ENCODE measurements around the gene RARRES2. TPM values are rescaled to one million over a fixed set of nuclear protein-coding genes. Genes with fewer than 3 reads are reported as not detected.
"Not testable (repeated sequence)": the region's sequence is repeated elsewhere in the genome, so short reads cannot be mapped to it uniquely, and the experiment has no call there.

Gene RARRES2
- total and polyA plus RNA-seq, 5 donors: 111 to 195 (median 176) TPM

GRCh38 chr7:150312649-150313366 lies 28.6 kb downstream of the RARRES2 start:
- ATAC-seq; H3K4me3 ChIP-seq (ENCODE audit: low read length); DNase-seq; H3K9me3 ChIP-seq (ENCODE audit: control insufficient read depth, low read length); H3K4me1 ChIP-seq (ENCODE audit: control insufficient read depth, insufficient read depth, low read length); H3K27ac ChIP-seq (ENCODE audit: low read length); intact Hi-C loops (cut with DNase I); H3K27me3 ChIP-seq (ENCODE audit: control insufficient read depth, insufficient read depth): not testable (repeated sequence)
- 87% methylated on average over 7 of the region's 7 CpGs for WGBS

- ATAC-seq (no peak), DNase-seq (no peak)
- Histone ChIP-seq H3K27ac (ENCODE audit: low read length) (no peak overlapping the region), H3K27me3 (ENCODE audit: control insufficient read depth, insufficient read depth) (no peaks in the 10 kb centered on the region), H3K4me3 (ENCODE audit: low read length) (no peak overlapping the region), H3K4me1 (ENCODE audit: control insufficient read depth, insufficient read depth, low read length) (no peaks in the 10 kb centered on the region), H3K9me3 (ENCODE audit: control insufficient read depth, low read length) (no peaks in the 10 kb centered on the region)
- WGBS: 74% methylated on average over 5 of the region's 5 CpGs
- intact Hi-C loops (cut with DNase I): no loop called here
Observed at GRCh38 chr7:150311711-150312110, 29.7 kb downstream of the RARRES2 start.

GRCh38 chr7:150311146-150311545 lies 30.3 kb downstream of the RARRES2 start:
- intact Hi-C loops (cut with DNase I): no loop called here
- Histone ChIP-seq H3K27ac (ENCODE audit: low read length) (no peak overlapping the region), H3K9me3 (ENCODE audit: control insufficient read depth, low read length) (no peaks in the 10 kb centered on the region), H3K4me1 (ENCODE audit: control insufficient read depth, insufficient read depth, low read length) (no peaks in the 10 kb centered on the region), H3K27me3 (ENCODE audit: control insufficient read depth, insufficient read depth) (no peaks in the 10 kb centered on the region), H3K4me3 (ENCODE audit: low read length) (no peak overlapping the region)
- WGBS: 88% methylated on average over 4 of the region's 4 CpGs
- DNase-seq: no peak
- ATAC-seq: no peak

- no peak overlapping the region for H3K27ac ChIP-seq (ENCODE audit: low read length)
- H3K4me3 ChIP-seq (ENCODE audit: low read length): no peak overlapping the region
- ATAC-seq (no peak), DNase-seq (no peak)
- H3K9me3 ChIP-seq (ENCODE audit: control insufficient read depth, low read length): no peaks in the 10 kb centered on the region
- intact Hi-C loops (cut with DNase I): no loop called here
- H3K27me3 ChIP-seq (ENCODE audit: control insufficient read depth, insufficient read depth): no peaks in the 10 kb centered on the region
- no peaks in the 10 kb centered on the region for H3K4me1 ChIP-seq (ENCODE audit: control insufficient read depth, insufficient read depth, low read length)
Observed at GRCh38 chr7:150308575-150308974, 32.9 kb downstream of the RARRES2 start.

- Histone ChIP-seq H3K9me3 (ENCODE audit: control insufficient read depth, low read length) (no peaks in the 10 kb centered on the region), H3K4me1 (ENCODE audit: control insufficient read depth, insufficient read depth, low read length) (no peaks in the 10 kb centered on the region), H3K4me3 (ENCODE audit: low read length) (no peak overlapping the region), H3K27ac (ENCODE audit: low read length) (no peak overlapping the region), H3K27me3 (ENCODE audit: control insufficient read depth, insufficient read depth) (no peaks in the 10 kb centered on the region)
- intact Hi-C loops (cut with DNase I): no loop called here
- DNase-seq: no peak
- no peak for ATAC-seq
- WGBS: 75% methylated on average over 9 of the region's 9 CpGs
Observed at GRCh38 chr7:150307904-150308303, 33.5 kb downstream of the RARRES2 start.

- WGBS: 75% methylated on average over 3 of the region's 3 CpGs
- no peak overlapping the region for H3K4me3 ChIP-seq (ENCODE audit: low read length)
- DNase-seq (no peak), ATAC-seq (no peak)
- intact Hi-C loops (cut with DNase I): no loop called here
- H3K4me1 ChIP-seq (ENCODE audit: control insufficient read depth, insufficient read depth, low read length): no peaks in the 10 kb centered on the region
- no peaks in the 10 kb centered on the region for H3K9me3 ChIP-seq (ENCODE audit: control insufficient read depth, low read length)
- H3K27ac ChIP-seq (ENCODE audit: low read length): no peak overlapping the region
- H3K27me3 ChIP-seq (ENCODE audit: control insufficient read depth, insufficient read depth): no peaks in the 10 kb centered on the region
Observed at GRCh38 chr7:150307129-150307528, 34.3 kb downstream of the RARRES2 start.

- DNase-seq; intact Hi-C loops (cut with DNase I): not testable (repeated sequence)
- 78% methylated on average over 5 of the region's 5 CpGs for WGBS
Observed at GRCh38 chr7:150306377-150306776, 35.1 kb downstream of the RARRES2 start.

GRCh38 chr7:150305903-150306284 lies 35.5 kb downstream of the RARRES2 start:
- H3K27me3 ChIP-seq (ENCODE audit: control insufficient read depth, insufficient read depth); ATAC-seq; H3K4me3 ChIP-seq (ENCODE audit: low read length); H3K4me1 ChIP-seq (ENCODE audit: control insufficient read depth, insufficient read depth, low read length); DNase-seq; intact Hi-C loops (cut with DNase I); H3K27ac ChIP-seq (ENCODE audit: low read length); H3K9me3 ChIP-seq (ENCODE audit: control insufficient read depth, low read length): not testable (repeated sequence)
- WGBS: 74% methylated on average over 2 of the region's 2 CpGs

More at GRCh38 chr7:150306377-150306776, 35.1 kb downstream of the RARRES2 start:
- H3K9me3 ChIP-seq (ENCODE audit: control insufficient read depth, low read length); H3K27ac ChIP-seq (ENCODE audit: low read length); ATAC-seq; H3K27me3 ChIP-seq (ENCODE audit: control insufficient read depth, insufficient read depth); H3K4me1 ChIP-seq (ENCODE audit: control insufficient read depth, insufficient read depth, low read length); H3K4me3 ChIP-seq (ENCODE audit: low read length): not testable (repeated sequence)

GRCh38 chr7:150305259-150305902 lies 36.0 kb downstream of the RARRES2 start:
- DNase-seq; ATAC-seq; H3K4me1 ChIP-seq (ENCODE audit: control insufficient read depth, insufficient read depth, low read length); H3K4me3 ChIP-seq (ENCODE audit: low read length); H3K9me3 ChIP-seq (ENCODE audit: control insufficient read depth, low read length); H3K27ac ChIP-seq (ENCODE audit: low read length); intact Hi-C loops (cut with DNase I); H3K27me3 ChIP-seq (ENCODE audit: control insufficient read depth, insufficient read depth): not testable (repeated sequence)
- 87% methylated on average over 11 of the region's 11 CpGs for WGBS

- DNase-seq; H3K27ac ChIP-seq (ENCODE audit: low read length); H3K27me3 ChIP-seq (ENCODE audit: control insufficient read depth, insufficient read depth); intact Hi-C loops (cut with DNase I); H3K4me3 ChIP-seq (ENCODE audit: low read length); H3K4me1 ChIP-seq (ENCODE audit: control insufficient read depth, insufficient read depth, low read length); H3K9me3 ChIP-seq (ENCODE audit: control insufficient read depth, low read length): not testable (repeated sequence)
- peak; percentile 59 to 71 for ATAC-seq
- WGBS: 73% methylated on average over 8 of the region's 8 CpGs
Observed at GRCh38 chr7:150304499-150305258, 36.8 kb downstream of the RARRES2 start.

GRCh38 chr7:150302908-150303310 lies 38.5 kb downstream of the RARRES2 start:
- 51% methylated on average over 1 of the region's 1 CpG for WGBS
- H3K27ac ChIP-seq (ENCODE audit: low read length); H3K4me1 ChIP-seq (ENCODE audit: control insufficient read depth, insufficient read depth, low read length); H3K4me3 ChIP-seq (ENCODE audit: low read length); intact Hi-C loops (cut with DNase I); H3K27me3 ChIP-seq (ENCODE audit: control insufficient read depth, insufficient read depth); H3K9me3 ChIP-seq (ENCODE audit: control insufficient read depth, low read length); ATAC-seq; DNase-seq: not testable (repeated sequence)

All from right cardiac atrium (tissue), 5 donors.